Thyroid gland (tissue), 4 donors: ENCODE data around the gene TPSG1. TPM values are rescaled to one million over a fixed set of nuclear protein-coding genes. Genes with fewer than 3 reads are reported as not detected.
"Not testable (repeated sequence)": the region's sequence is repeated elsewhere in the genome, so short reads cannot be mapped to it uniquely, and the experiment has no call there.

Experiments
- DNase-seq, 2 donors: peaks; one replicate each; pipeline ENCODE4 v3.0.0-alpha.2; 2019
- H3K27ac ChIP-seq, 3 donors: fragments of 200-600 bp; sonication (generic); 1 replicate in 2 of 3; 2 replicates in 1 of 3; pipeline ENCODE4 v1.5.1; 2016 to 2019; ENCODE audit warnings: mild to moderate bottlenecking in 1 of 3, moderate library complexity in 1 of 3
- H3K27me3 ChIP-seq: fragments of 200-600 bp; sonication (generic); one replicate; pipeline ENCODE4 v1.5.1; 2019
- H3K36me3 ChIP-seq, 2 donors: fragments of 200-600 bp; sonication (generic); one replicate each; pipeline ENCODE4 v1.5.1; 2016 to 2019
- H3K4me1 ChIP-seq, 2 donors: fragments of 200-600 bp; sonication (generic); one replicate each; pipeline ENCODE4 v1.5.1; 2017 to 2019
- H3K4me3 ChIP-seq, 3 donors: fragments of 200-600 bp; sonication (generic); replicated peaks in 1 of 3; 1 replicate in 2 of 3; 2 replicates in 1 of 3; pipeline ENCODE4 v1.5.1; 2016; ENCODE audit warnings: mild to moderate bottlenecking in 1 of 3
- H3K9me3 ChIP-seq: fragments of 200-600 bp; sonication (generic); one replicate; pipeline ENCODE4 v1.5.1; 2017
- POLR2A ChIP-seq, 2 donors: fragments of 450-650 bp; IDR thresholded peaks; one replicate each; pipeline ENCODE4 v1.6.1; 2017; ENCODE audit warnings: antibody characterized with exemption in 2 of 2, mild to moderate bottlenecking in 2 of 2, moderate library complexity in 1 of 2
- WGBS, 2 donors: methylation state at CpG; one replicate each; pipeline ENCODE4 v1.1.5; 2017; 5-methylcytosine and 5-hydroxymethylcytosine counted together
- intact Hi-C: fragments of 100-400 bp; cut with DNase I; formaldehyde crosslinking; loops from one replicate; pipeline ENCODE4 v1.15.1; 2023
- total RNA-seq, 4 donors: library from RNA; depleted of rRNA; stranded (reverse); fragments of >200 nt; gene quantifications; one replicate each; pipeline ENCODE4 v1.2.3, GENCODE V29; 2016
- TF ChIP-seq, protein P1 (sequence below), 6 experiments: fragments of 200-600 bp in 3 of 6; fragments of 450-650 bp in 3 of 6; sonication (generic) in 3 of 6; IDR thresholded peaks; one replicate each; pipeline ENCODE4 v1.5.1; 2016 to 2019; ENCODE audit warnings: antibody characterized with exemption in 6 of 6, mild to moderate bottlenecking in 2 of 6, inconsistent platforms in 1 of 6, moderate library complexity in 1 of 6

TPSG1 gene
- total RNA-seq, 4 donors from 2014 or later = not detected

DNA sequence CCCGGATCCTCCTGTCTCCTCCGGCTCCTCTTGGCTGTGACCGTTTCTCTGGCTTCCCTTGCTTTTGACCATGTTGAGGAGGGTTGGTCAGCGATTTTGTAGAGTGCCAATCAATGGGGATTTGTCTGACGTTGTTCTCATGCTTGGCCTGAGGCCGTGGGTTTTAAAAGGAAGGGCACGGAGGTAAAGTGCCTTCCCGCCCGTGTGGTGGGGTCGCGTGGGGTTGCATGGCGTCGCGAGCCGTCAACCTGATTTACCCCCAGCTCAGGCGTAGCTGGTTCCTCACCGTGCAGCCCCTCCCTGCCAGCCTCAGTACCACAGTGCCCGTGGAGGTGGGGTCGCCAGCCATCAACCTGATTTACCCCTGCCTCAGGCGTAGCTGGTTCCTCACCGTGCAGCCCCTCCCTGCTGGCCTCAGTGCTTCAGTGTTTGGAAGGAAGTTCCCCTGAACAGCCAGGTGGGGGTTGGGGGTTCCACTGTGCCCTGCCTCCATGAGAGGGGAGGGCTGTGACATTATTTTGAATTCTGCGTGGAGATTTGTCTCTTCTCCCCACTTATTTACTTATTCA is 20.5 kb upstream of the TPSG1 start:
- 41 to 61% methylated on average over 17 to 22 of the region's 22 CpGs for whole genome bisulfite sequencing, 2 donors
- Histone ChIP-seq H3K9me3 (no peaks in the 10 kb centered on the region), H3K36me3 (no peaks in the 10 kb centered on the region), H3K27me3 (no peaks in the 10 kb centered on the region), H3K4me3 (no peak overlapping the region), H3K4me1 (no peaks in the 10 kb centered on the region), H3K27ac (no peak overlapping the region)
- TF ChIP-seq, protein P1, sequence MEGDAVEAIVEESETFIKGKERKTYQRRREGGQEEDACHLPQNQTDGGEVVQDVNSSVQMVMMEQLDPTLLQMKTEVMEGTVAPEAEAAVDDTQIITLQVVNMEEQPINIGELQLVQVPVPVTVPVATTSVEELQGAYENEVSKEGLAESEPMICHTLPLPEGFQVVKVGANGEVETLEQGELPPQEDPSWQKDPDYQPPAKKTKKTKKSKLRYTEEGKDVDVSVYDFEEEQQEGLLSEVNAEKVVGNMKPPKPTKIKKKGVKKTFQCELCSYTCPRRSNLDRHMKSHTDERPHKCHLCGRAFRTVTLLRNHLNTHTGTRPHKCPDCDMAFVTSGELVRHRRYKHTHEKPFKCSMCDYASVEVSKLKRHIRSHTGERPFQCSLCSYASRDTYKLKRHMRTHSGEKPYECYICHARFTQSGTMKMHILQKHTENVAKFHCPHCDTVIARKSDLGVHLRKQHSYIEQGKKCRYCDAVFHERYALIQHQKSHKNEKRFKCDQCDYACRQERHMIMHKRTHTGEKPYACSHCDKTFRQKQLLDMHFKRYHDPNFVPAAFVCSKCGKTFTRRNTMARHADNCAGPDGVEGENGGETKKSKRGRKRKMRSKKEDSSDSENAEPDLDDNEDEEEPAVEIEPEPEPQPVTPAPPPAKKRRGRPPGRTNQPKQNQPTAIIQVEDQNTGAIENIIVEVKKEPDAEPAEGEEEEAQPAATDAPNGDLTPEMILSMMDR (IDR thresholded peaks at IDR 0.05) = no peak
- no peak for TF ChIP-seq POLR2A (IDR thresholded peaks at IDR 0.05)
- intact Hi-C loops = no loop called here
- no peak for DNase-seq

DNA sequence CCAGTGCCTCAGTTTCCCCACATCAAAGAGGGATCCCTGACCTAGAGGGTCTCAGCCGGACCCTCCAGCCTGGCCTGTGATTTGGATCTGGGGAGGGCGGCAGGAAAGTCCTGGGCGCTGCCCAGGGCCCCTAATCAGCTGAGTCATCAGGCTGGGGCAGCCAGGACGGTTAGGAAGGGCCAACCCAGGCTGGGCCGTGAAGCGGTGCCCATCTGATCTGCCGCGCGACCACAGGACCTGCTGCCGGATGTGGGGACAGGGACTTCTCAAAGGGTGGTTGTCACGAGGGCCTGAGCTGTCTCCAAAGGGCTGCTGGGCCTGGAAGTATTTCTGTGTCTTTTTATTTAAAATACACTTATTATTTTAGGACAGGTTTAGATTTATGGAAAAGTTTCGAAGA is 19.8 kb upstream of the TPSG1 start:
- intact Hi-C loops = no loop called here
- 74 to 94% methylated on average over 7 to 11 of the region's 12 CpGs for WGBS, 2 donors
- TF ChIP-seq POLR2A (IDR thresholded peaks at IDR 0.05) = no peak
- TF ChIP-seq, protein P1 (IDR thresholded peaks at IDR 0.05) = no peak
- no peaks in the 10 kb centered on the region for H3K4me1 ChIP-seq
- no peaks in the 10 kb centered on the region for H3K36me3 ChIP-seq
- no peak overlapping the region for H3K27ac ChIP-seq
- H3K4me3 ChIP-seq = no peak overlapping the region
- no peaks in the 10 kb centered on the region for H3K9me3 ChIP-seq
- no peak for DNase-seq
- no peaks in the 10 kb centered on the region for H3K27me3 ChIP-seq

DNA sequence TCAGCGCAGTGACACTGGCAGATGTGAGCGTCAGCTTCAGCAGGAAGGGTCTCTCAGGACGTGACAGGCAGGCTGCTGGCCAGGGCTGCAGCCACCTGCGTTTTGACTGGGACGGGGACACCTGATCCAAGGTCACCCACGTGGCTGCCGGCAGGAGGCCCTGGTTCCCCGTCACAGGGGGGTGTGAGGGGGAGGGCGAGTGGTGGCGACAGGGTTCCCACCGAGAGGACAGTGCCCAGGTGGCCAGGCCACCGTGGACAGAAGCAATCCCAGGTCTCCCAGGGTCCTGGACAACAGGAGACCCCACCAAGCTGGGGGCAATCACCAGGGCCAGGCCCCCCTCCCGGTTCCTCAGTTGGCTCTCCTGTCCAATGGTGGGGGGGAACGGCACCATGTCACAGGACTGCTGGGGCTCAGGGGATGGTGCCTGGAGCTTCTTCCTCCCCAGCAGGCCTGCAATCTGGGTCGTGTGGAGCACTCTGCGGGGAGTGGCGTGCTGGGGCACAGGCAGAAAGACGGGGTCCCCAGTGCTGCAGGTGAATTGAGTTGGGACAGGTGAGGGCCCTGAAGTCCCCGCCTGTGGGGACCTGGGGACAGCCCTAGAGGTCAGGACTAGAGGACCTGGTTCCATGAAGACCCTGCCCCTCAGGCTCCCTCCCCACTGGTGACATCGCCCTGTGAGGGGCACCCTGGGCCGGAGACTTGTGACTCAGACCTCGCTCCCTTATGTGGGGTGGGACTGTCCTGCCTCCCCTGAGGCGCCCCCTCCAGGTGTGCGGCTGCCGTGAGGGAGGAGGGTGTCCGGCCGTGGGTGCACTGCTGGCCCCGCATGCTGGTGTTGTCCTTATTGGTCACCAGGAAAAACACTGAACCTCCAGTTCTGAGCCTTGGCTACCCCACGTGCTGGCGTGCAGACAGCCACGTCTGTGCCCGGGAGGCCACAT is 19.1 kb upstream of the TPSG1 start:
- H3K4me1 ChIP-seq, intact Hi-C loops, H3K27ac ChIP-seq, H3K4me3 ChIP-seq, DNase-seq, H3K36me3 ChIP-seq, H3K27me3 ChIP-seq, H3K9me3 ChIP-seq: not testable (repeated sequence)
- 48 to 61% methylated on average over 11 of the region's 32 CpGs for WGBS, 2 donors

DNA sequence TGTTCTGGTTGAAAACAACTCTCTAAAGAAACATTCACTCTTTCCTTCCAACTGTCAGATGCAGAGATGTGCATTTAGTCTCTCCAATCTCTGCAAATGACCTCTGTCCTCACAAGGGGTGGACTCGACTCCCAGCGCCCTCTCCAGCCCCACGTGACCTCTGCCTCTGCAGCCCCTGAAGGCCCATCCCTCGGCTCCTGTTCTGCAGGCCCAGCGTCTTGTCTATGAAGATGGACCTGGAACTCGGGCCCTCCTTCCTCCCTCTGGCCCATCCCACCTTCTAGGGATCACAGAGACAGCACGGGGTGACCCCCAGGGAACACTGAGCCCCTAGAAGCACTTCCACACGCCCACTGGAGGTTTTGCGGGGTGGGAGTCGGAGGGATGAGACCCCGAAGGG is 18.3 kb upstream of the TPSG1 start:
- H3K4me3 ChIP-seq, H3K27ac ChIP-seq, H3K4me1 ChIP-seq, H3K9me3 ChIP-seq, H3K27me3 ChIP-seq, H3K36me3 ChIP-seq, DNase-seq, intact Hi-C loops: not testable (repeated sequence)
- WGBS, 2 donors = 60 to 74% methylated on average over 6 of the region's 11 CpGs

DNA sequence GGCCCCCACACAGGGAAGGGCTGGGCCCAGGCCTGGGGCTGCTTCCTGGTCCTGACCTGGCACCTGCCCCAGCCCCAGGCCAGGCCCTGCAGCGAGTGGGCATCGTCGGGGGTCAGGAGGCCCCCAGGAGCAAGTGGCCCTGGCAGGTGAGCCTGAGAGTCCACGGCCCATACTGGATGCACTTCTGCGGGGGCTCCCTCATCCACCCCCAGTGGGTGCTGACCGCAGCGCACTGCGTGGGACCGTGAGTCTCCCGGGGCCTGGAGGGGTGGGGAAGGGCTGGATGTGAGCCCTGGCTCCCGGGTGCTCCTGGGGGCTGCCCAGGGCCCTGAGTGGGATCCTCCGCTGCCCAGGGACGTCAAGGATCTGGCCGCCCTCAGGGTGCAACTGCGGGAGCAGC is 16.0 kb upstream of the TPSG1 start:
- DNase-seq, H3K9me3 ChIP-seq, H3K4me3 ChIP-seq, H3K36me3 ChIP-seq, H3K27me3 ChIP-seq, H3K27ac ChIP-seq, intact Hi-C loops, H3K4me1 ChIP-seq: not testable (repeated sequence)
- WGBS, 2 donors = no CpG with 5 or more reads among the region's 15 CpGs

DNA sequence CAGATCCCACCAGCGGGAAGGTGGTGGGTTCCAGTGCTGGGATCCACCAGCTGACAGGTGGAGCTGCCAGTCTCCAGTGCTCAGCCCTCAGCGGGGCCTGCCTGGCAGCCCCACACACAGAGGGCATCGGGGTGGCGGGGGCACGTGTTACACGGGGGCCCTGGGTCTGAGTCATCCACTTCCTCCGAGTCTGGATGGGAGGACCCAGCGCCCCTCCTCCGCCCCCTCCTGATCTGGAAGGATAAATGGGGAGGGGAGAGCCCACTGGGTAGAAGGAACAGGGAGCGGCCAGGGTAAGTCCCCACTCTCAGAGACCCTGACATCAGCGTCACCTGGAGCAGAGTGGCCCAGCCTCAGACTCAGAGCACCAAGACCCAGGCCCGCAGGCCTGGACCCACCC is 15.4 kb upstream of the TPSG1 start, which contains the start of gene TPSAB1:
Gene TPSAB1, plus strand, starts transcription at position 270 of the 400 bp plus-strand sequence. CDS start 234 bp downstream, outside the sequence.
- H3K36me3 ChIP-seq, H3K9me3 ChIP-seq, H3K27ac ChIP-seq, H3K27me3 ChIP-seq, H3K4me1 ChIP-seq, DNase-seq, intact Hi-C loops, H3K4me3 ChIP-seq: not testable (repeated sequence)
- no CpG with 5 or more reads among the region's 12 CpGs for WGBS, 2 donors

DNA sequence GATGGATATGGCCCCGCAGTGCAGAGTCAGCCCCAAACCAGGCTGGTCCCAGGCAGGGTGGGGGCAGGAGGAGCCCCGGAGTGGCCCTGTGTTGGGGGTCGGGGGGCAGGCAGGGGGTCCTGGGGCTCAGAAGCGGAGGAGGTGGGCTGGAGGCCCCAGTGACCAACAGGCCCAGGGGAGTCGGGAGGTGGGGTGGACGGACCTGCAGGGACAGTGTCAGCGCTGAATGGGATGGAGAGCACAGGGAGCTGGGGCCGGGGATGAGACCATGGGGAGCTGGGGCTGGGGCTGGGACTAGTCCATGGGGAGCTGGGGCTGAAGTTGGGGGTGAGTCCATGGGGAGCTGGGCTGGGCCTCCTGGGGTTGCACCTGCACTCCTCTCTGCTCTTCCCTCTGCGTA is 14.5 kb upstream of the TPSG1 start:
- DNase-seq, H3K27me3 ChIP-seq, intact Hi-C loops, H3K4me3 ChIP-seq, H3K4me1 ChIP-seq, H3K36me3 ChIP-seq, H3K9me3 ChIP-seq, H3K27ac ChIP-seq: not testable (repeated sequence)
- 83 to 87% methylated on average over 3 to 4 of the region's 9 CpGs for WGBS, 2 donors

DNA sequence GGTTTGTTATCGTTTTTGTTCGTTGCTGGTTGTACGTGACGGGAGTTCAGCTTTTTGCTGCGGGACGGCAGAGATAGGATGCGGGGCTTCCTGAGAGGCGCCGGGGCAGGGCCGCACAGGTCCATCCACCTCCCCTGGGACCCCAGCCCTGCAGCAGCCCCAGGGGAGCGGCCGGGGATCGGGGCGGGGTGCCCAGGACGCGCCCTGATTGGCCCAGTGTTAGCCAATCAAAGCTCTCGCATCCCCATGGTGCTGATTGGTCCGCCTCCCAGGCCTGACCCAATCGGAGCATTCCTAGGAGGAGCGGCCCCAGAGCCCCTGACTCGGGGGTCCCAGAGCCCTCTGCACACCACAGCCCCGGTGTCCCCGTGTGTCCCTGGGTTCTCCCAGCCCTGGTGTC is 13.8 kb upstream of the TPSG1 start:
- H3K27me3 ChIP-seq, H3K4me1 ChIP-seq, H3K4me3 ChIP-seq, H3K36me3 ChIP-seq, intact Hi-C loops, H3K9me3 ChIP-seq, H3K27ac ChIP-seq, DNase-seq: not testable (repeated sequence)
- 70 to 78% methylated on average over 6 to 16 of the region's 23 CpGs for WGBS, 2 donors
